Measurements from ENCODE around the gene PPP1R14D.

The PPP1R14D gene

DNA sequence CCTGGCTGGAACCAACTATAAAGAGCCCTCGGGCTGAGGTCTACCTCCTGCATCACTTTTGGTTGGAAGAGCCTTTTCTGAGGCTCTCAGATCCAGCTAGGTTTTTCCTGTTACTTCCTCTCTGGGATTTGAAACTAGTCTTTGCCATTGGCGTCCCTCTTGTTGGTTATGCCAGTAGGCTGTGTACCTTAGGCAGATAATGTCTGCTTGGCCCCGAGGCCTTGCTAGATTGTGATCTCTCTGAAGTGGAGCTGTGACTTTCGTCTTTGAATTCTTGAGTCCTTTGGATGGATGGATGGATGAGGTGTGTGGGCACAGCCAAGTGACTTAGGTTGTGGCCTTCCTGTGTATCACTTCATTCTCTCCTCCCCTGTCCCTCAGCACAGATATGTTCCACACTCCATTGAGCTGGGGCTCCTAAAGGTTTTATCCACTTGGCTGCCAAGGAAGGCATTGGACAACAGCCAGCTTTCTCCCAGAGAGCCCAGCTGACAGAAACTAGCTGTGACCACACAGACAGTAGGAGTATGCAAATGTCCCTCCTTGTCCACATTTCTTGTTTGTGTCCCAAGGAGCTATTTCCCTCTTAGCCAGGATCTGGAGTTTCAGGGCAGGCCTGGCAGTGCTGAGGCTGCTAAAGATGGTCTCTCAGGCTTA lies 13.3 kb downstream of the PPP1R14D start:
- DNase-seq, result no peak

DNA sequence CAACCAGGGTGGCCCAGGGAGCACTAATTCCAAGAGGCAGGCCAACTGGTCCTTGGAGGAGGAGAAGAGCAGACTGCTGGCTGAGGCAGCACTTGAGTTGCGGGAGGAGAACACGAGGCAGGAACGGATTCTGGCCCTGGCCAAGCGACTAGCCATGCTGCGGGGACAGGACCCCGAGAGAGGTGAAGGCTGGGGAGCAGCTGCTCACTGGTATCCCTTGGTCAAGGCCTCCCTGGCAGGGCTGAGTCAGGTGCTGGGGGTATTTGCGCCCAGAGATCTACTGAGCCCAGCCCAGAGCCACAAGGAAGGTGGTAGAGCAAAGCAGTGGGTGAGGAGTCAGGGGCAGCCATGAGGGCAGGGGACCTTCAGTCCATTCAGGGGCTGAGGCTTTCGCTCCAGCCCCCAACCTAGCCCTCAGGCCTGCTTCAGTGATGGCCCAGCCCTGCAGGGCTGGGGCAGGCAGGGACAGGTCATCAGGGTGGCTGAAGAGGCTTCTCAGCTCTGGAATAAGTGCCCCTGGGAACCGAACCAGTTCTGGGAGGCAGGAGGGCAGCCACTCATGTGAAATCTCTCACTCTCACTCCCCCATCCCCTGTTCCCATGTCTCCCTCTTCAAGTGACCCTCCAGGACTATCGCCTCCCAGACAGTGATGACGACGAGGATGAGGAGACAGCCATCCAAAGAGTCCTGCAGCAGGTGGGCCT lies 15.6 kb downstream of the PPP1R14D start:
- DNase-seq, result no peak

DNA sequence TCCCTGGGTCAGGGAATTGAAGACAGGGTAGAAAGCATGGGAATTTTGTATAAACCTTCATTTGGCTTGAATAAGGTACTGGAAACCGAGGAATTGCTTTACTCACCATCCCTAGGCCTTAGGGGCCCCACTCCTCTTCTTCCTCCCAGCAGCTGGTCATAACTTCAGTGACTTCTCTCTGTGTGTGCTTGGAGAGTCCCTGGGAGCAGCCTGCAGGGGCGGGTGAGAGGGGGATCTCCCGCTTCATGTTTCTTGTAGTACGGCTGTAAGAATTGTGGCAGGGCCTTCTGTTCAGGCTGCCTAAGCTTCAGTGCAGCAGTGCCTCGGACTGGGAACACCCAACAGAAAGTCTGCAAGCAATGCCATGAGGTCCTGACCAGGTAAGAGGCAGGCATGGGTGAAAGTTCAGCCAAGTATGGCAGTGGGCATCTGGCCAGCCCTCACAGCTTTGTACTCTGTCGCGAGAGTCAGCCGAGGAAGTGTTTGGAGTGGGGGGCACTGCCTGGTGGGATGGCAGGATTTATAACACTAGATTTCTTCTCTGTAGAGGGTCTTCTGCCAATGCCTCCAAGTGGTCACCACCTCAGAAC lies 19.6 kb downstream of the PPP1R14D start:
- no peak for DNase-seq

DNA sequence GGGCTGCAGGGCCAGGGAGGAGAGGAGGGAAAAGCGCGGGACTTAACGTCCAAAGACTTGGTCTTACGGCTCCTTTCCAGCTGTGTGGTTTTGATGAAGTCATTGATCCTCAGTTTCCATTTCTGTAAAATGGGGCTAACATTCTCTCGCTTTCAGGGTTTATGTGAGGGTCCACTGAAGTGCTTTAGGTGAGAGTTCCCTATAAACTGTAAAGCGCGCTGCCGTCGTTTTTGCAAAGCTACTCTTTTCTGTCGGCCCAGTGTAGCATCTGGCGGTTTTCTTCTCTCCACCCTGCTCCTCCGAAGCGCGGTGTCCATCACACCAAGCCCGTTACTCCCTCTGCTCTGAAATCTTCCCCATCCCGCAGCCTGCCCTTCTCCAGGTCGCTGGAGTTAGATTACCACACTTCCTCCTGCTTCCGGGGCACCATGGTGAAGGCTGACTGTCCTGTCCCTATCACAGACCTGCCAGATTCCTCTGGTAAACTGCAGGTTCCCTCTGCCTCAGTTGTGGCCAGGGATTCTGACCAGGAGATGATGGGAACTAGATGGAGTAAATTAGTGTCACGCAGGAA lies 20.5 kb downstream of the PPP1R14D start:
- no peak for DNase-seq

DNA sequence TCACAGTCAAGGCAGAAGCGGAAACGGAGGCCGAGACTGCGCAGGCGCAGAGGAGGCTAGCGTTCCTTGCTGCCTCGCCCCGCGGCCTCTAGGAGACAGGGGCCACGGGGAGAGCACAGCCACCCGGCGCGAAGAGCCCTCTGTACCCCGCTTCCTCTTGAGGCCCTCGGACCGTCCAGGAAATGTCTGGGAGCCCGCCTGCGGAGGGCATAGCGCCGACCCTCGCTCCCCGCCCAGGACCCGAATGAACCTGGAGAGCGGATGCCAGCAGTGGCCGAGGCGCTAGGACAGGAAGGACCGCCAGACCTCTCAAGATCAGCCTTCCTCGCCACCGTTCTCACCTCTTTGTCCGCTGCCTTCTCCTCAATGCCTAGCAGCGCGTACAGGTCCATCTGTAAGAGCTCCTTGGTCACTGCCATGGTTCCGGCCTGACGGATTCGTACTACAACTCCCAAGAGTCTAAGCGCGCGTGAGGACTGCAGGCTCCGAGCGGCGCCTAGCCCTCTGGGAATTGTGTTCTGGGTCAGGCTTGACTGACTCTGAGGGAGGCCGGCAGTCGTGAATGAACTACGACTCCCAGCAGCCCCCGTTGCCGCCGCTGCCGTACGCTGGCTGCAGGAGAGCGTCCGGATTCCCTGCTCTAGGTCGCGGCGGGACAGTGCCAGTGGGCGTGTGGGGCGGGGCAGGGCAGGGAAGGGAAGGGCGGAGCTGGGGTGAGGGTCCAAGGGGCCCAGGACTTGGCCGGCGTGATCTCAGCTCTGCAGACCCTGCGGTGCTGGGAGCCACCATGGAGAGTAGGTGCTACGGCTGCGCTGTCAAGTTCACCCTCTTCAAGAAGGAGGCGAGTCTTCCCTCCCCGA lies 21.2 kb downstream of the PPP1R14D start, which contains the start of the genes DNAJC17 and ZFYVE19:
Gene DNAJC17 (minus strand): TSS at position 446 of the 860 bp plus-strand sequence. CDS start 27 bp downstream, at position 419.
Gene ZFYVE19 (plus strand): TSS at position 62 of the 860 bp plus-strand sequence. CDS start 501 bp downstream, at position 563.
- peak; percentile 93 to 95 for DNase-seq

GRCh38 chr15:40806672-40807027 lies 21.9 kb downstream of the PPP1R14D start:
- no peak for DNase-seq

DNA sequence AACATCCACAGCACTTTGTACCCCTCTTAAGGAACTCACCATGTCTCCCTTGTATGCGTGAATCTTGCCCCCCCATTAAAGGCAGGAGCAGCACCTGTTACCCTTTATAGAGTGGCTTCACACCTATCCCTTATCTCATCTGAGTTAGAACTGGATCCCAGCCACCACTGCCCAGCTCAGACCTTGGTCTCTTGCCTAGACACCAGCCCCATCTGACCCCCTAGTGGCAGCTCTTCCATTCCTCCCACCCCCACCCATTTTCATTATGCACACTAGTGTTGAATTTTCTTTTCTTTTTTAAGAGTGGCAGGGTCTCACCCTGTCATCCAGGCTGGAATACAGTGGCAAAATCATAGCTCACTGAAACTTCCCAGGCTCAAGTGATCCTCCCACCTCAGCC lies 24.8 kb downstream of the PPP1R14D start:
- DNase-seq, result no peak

GRCh38 chr15:40803076-40803475 lies 25.4 kb downstream of the PPP1R14D start:
- DNase-seq, result no peak

GRCh38 chr15:40799523-40799922 lies 29.0 kb downstream of the PPP1R14D start:
- DNase-seq, result no peak

- DNase-seq, result no peak
Observed at GRCh38 chr15:40796512-40796911, 32.0 kb downstream of the PPP1R14D start.

GRCh38 chr15:40796041-40796440 lies 32.5 kb downstream of the PPP1R14D start:
- DNase-seq, result no peak

DNA sequence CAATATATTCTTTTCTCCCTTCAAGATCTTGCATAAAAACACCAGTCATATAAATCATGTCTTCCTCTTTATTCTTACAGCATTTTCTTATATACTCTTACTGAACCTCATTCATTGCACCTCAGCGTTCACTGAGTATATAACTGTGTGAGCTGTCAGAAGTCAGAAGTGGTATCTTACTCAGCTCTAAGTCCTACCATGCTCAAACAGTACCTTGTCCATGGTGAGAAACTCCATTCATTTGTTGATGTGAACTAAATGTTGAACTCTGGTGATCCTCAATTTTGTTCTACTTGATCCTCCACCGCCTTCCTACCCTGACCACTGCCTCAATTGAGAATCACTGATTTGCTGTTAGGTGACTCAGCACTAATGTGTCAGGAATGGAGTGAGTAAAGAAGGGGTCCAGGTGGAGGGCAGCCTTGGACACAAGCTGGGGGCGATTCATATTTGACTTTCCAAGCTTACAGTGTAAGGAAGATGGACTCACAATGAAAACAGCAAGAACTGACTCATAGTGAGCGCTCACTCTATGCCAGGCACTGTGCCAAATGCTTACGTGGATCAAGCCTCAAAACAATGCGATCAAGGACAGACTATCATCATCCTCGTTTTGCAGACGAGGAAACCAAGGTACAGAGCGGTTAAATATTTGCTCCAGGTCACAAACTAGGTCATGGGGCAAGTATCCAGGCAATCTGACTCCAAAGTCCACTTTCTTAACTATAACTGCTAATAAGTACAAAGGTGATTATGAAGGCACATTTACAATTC lies 35.1 kb downstream of the PPP1R14D start:
- no peak for DNase-seq

GRCh38 chr15:40792394-40792793 lies 36.1 kb downstream of the PPP1R14D start:
- no peak for DNase-seq

DNA sequence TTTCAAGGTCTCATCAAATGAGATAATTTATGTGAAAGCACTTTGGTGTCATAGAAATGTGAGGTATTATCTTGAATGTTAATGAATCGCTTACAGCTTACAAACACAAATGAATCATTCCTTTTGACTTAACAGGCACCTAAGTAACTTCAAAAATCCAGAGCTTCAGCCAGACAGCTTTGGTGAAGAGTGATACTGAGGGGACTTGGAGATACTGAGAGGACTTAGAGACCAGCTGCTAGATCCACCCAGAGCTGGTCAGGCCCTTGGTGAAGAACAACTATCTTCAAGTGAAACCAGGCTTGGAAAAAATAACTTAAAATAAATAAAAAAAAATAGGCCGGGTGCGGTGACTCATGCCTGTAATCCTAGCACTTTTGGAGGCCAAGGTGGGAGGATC lies 37.8 kb downstream of the PPP1R14D start:
- DNase-seq, result no peak

- no peak for DNase-seq
Observed at GRCh38 chr15:40789999-40790398, 38.5 kb downstream of the PPP1R14D start.

DNA sequence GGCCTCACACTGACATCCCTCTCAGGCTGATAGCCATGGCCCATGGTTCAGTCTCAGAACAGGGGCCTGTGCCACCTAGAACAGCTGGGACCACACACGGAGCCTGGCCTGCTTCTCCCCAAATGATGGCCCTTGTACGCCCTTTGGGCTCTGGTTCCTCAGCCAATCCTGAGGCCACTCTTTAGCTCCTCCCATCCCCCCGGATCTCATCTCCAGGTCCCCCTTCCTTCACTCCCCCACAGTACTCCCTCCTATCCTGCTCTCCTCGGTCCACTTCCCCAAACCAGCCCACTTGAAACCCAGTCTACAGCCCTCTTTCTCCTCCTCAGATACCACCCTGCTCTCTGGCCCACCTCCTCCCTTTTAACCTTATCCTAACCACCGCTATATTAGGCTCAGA lies 39.4 kb downstream of the PPP1R14D start:
- DNase-seq, result no peak

DNA sequence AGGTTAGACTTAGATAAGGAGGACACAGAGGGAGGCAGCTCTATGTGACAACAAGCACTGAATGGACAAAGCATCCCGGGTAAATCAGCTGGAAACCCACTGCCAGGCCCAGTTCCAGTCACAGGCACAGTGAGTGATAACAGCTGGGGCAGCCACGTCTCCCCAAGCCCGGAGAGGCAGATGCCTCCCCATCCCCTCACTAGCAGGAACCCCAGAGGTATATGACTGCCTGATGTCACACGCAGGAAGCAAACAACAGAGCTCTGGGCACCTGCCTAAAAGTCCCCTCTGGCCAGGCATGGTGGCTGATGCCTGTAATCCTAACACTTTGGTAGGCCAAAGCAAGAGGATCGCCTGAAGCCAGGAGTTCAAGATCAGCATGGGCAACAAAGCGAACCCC lies 40.5 kb downstream of the PPP1R14D start:
- DNase-seq, result no peak

- no peak for DNase-seq
Observed at GRCh38 chr15:40787344-40787841, 41.1 kb downstream of the PPP1R14D start.

DNA sequence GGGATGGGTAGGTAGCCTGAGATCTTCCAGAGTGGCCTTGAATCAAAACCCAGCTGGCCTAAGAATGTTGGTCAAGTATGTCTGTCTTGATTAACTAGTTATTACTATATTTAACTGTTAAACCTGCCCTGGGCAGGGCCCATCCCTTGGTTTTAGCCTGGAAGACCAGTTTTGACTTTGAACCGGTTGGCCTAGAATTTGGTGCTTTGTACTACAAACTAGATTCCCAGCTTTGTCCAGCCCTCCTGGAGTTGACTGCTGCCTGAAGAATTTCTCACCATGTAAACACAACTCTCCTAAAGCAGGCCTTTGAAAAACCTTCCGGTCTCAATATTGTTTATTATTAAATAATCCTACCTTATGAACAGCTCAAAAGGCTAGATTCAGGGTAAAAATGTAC lies 42.7 kb downstream of the PPP1R14D start:
- DNase-seq, result no peak

DNA sequence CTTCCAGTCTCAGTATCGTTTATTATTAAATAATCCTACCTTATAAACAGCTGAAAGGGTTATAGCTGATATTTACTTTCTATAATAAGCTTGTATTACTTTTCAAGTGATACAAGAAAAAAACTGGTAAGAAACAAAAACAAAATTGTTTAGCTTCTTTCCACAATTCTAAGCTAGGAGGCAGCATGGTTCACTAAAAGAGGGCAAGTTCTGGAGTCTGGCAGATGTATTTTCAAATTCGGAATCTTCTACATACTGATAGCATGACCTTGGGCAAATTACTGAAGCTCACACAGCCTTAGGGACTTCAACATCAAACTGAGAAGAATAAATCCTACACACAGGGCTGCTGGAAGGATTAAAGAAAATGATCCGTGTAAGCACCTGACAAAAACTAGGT lies 43.3 kb downstream of the PPP1R14D start:
- no peak for DNase-seq

GRCh38 chr15:40782609-40783227 lies 45.8 kb downstream of the PPP1R14D start:
- DNase-seq, result peak; percentile 48 to 50
